Peyer's patch (tissue), 4 donors: Measurements from ENCODE around the gene DGCR2.

Source experiments
- POLR2A ChIP-seq, 2 donors: fragments of 450-650 bp; IDR thresholded peaks; one replicate each; pipeline ENCODE4 v1.5.1; 2017; ENCODE audit warnings: antibody characterized with exemption in 2 of 2, mild to moderate bottlenecking in 2 of 2, moderate library complexity in 2 of 2
- TF ChIP-seq, protein P1 (sequence below), 6 experiments: fragments of 450-650 bp in 4 of 6; fragments of 200-600 bp in 2 of 6; sonication (generic) in 1 of 6; IDR thresholded peaks; one replicate each; pipeline ENCODE4 v1.5.1; 2017 to 2019; ENCODE audit warnings: antibody characterized with exemption in 6 of 6, mild to moderate bottlenecking in 3 of 6, moderate library complexity in 1 of 6

GRCh38 chr22:19107730-19108074 is 14.5 kb downstream of the DGCR2 start:
- TF ChIP-seq, protein P1, sequence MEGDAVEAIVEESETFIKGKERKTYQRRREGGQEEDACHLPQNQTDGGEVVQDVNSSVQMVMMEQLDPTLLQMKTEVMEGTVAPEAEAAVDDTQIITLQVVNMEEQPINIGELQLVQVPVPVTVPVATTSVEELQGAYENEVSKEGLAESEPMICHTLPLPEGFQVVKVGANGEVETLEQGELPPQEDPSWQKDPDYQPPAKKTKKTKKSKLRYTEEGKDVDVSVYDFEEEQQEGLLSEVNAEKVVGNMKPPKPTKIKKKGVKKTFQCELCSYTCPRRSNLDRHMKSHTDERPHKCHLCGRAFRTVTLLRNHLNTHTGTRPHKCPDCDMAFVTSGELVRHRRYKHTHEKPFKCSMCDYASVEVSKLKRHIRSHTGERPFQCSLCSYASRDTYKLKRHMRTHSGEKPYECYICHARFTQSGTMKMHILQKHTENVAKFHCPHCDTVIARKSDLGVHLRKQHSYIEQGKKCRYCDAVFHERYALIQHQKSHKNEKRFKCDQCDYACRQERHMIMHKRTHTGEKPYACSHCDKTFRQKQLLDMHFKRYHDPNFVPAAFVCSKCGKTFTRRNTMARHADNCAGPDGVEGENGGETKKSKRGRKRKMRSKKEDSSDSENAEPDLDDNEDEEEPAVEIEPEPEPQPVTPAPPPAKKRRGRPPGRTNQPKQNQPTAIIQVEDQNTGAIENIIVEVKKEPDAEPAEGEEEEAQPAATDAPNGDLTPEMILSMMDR (IDR thresholded peaks at IDR 0.05): no peak
- no peak for TF ChIP-seq POLR2A (IDR thresholded peaks at IDR 0.05)
